Neuronal stem cell (in vitro differentiated cells): ENCODE measurements around the gene KREMEN1.

Experiments used
- DNase-seq: peaks from one replicate; pipeline ENCODE4 v3.0.0-alpha.2; 2013; ENCODE audit warnings: low spot score
- H2AFZ ChIP-seq: one replicate; pipeline ENCODE4 v1.6.1; 2013; ENCODE audit warnings: mild to moderate bottlenecking, low read length, inconsistent platforms
- H2AK5ac ChIP-seq: 2 replicates; pipeline ENCODE4 v1.6.1; 2013; ENCODE audit warnings: low read depth, mild to moderate bottlenecking, inconsistent platforms, low read length, moderate library complexity, mixed read lengths
- H2BK120ac ChIP-seq: 2 replicates; pipeline ENCODE4 v1.6.1; 2013; ENCODE audit warnings: low read depth, mild to moderate bottlenecking, inconsistent platforms, low read length, moderate library complexity, mixed read lengths
- H2BK12ac ChIP-seq: one replicate; pipeline ENCODE4 v1.6.1; 2013; ENCODE audit warnings: low read length, inconsistent platforms
- H2BK15ac ChIP-seq: 2 replicates; pipeline ENCODE4 v1.6.1; 2013; ENCODE audit warnings: mild to moderate bottlenecking, low read length, inconsistent platforms, mixed read lengths
- H2BK5ac ChIP-seq: one replicate; pipeline ENCODE4 v1.6.1; 2013; ENCODE audit warnings: inconsistent platforms, mild to moderate bottlenecking, low read length, moderate library complexity
- H3K14ac ChIP-seq: one replicate; pipeline ENCODE4 v1.6.1; 2013; ENCODE audit warnings: low read length, inconsistent platforms
- H3K18ac ChIP-seq: 2 replicates; pipeline ENCODE4 v1.6.1; 2013; ENCODE audit warnings: low read length, inconsistent platforms
- H3K23ac ChIP-seq: 2 replicates; pipeline ENCODE4 v1.6.1; 2013; ENCODE audit warnings: low read depth, mild to moderate bottlenecking, mixed read lengths, low read length, inconsistent platforms; ENCODE audit not compliant: poor library complexity
- H3K27ac ChIP-seq: replicated peaks from 3 replicates; pipeline ENCODE4 v1.5.1; 2013; ENCODE audit warnings: low read length, inconsistent platforms
- H3K27me3 ChIP-seq, 3 experiments: 2 replicates each; pipeline ENCODE4 v1.6.1; 2013; ENCODE audit warnings: low read length in 3 of 3, mild to moderate bottlenecking in 2 of 3, inconsistent platforms in 1 of 3, low read depth in 1 of 3, mixed read lengths in 1 of 3, moderate library complexity in 1 of 3; ENCODE audit not compliant: control insufficient read depth in 3 of 3, insufficient read depth in 3 of 3
- H3K36me3 ChIP-seq, 2 donors: replicated peaks in 1 of 2; 2 replicates each; pipeline ENCODE4 v1.6.1; 2013; ENCODE audit warnings: low read length in 2 of 2; ENCODE audit not compliant: control insufficient read depth in 2 of 2, insufficient read depth in 2 of 2
- H3K4ac ChIP-seq: 2 replicates; pipeline ENCODE4 v1.6.1; 2013; ENCODE audit warnings: inconsistent platforms, mild to moderate bottlenecking, low read length, moderate library complexity
- H3K4me1 ChIP-seq, 2 donors: 1 replicate in 1 of 2; 2 replicates in 1 of 2; pipeline ENCODE4 v1.6.1; 2013; ENCODE audit warnings: low read length in 2 of 2, low read depth in 1 of 2; ENCODE audit not compliant: control insufficient read depth in 2 of 2, insufficient read depth in 1 of 2
- H3K4me2 ChIP-seq: one replicate; pipeline ENCODE4 v1.6.1; 2013; ENCODE audit warnings: mild to moderate bottlenecking, low read length, inconsistent platforms; ENCODE audit not compliant: insufficient read depth, poor library complexity, severe bottlenecking
- H3K4me3 ChIP-seq, 2 donors: 2 replicates each; pipeline ENCODE4 v1.5.1; 2013; ENCODE audit warnings: low read length in 2 of 2, mild to moderate bottlenecking in 2 of 2, inconsistent platforms in 1 of 2, moderate library complexity in 1 of 2
- H3K79me1 ChIP-seq: one replicate; pipeline ENCODE4 v1.6.1; 2013; ENCODE audit warnings: low read depth, mild to moderate bottlenecking, inconsistent platforms, low read length, moderate library complexity
- H3K9ac ChIP-seq: one replicate; pipeline ENCODE4 v1.6.1; 2013; ENCODE audit warnings: mild to moderate bottlenecking, low read depth, low read length, inconsistent platforms; ENCODE audit not compliant: poor library complexity
- H3K9me3 ChIP-seq, 2 donors: replicated peaks in 1 of 2; 2 replicates each; pipeline versions ENCODE3 to v1.6.1; 2013; ENCODE audit warnings: low read length in 2 of 2, mild to moderate bottlenecking in 2 of 2, inconsistent platforms in 1 of 2, low read depth in 1 of 2, mixed read lengths in 1 of 2, moderate library complexity in 1 of 2; ENCODE audit not compliant: control insufficient read depth in 2 of 2, insufficient read depth in 1 of 2
- H4K8ac ChIP-seq: one replicate; pipeline ENCODE4 v1.6.1; 2013; ENCODE audit warnings: low read depth, mild to moderate bottlenecking, inconsistent platforms, low read length, moderate library complexity
- H4K91ac ChIP-seq: one replicate; pipeline ENCODE4 v1.6.1; 2013; ENCODE audit warnings: low read length, low read depth, mild to moderate bottlenecking, inconsistent platforms; ENCODE audit not compliant: poor library complexity
- WGBS, 2 donors: extraction: QIAGEN DNeasy Blood & Tissue Kit; methylation state at CpG; one replicate each; pipeline ENCODE4 v1.1.7; 2013; ENCODE audit warnings: missing lambda C conversion rate in 2 of 2, mixed read lengths in 1 of 2; ENCODE audit not compliant: insufficient read length in 2 of 2, insufficient replicate concordance in 1 of 2; ENCODE audit errors: extremely low coverage in 2 of 2; 5-methylcytosine and 5-hydroxymethylcytosine counted together

KREMEN1 gene

GRCh38 chr22:29146771-29147170 lies 73.9 kb downstream of the KREMEN1 start:
- H4K8ac ChIP-seq = no peak overlapping the region
- H2BK12ac ChIP-seq = no peak overlapping the region
- H2BK5ac ChIP-seq = no peak overlapping the region
- no peak overlapping the region for H3K4me2 ChIP-seq
- H3K18ac ChIP-seq = no peak overlapping the region
- WGBS, 2 donors = no CpG with 5 or more reads among the region's 9 CpGs
- peaks cover 0 to 52% of the 10 kb centered on the region in 2 donors for H3K36me3 ChIP-seq
- DNase-seq = no peak
- no peak overlapping the region for H2AK5ac ChIP-seq
- H2BK120ac ChIP-seq = no peak overlapping the region
- H3K27ac ChIP-seq = no peak overlapping the region
- H3K4me3 ChIP-seq = no peak overlapping the region
- H4K91ac ChIP-seq = no peak overlapping the region
- H3K4ac ChIP-seq = no peak overlapping the region
- H2BK15ac ChIP-seq = no peak overlapping the region
- no peak overlapping the region for H2AFZ ChIP-seq
- no peaks in the 10 kb centered on the region for H3K27me3 ChIP-seq
- peaks cover 24% of the 10 kb centered on the region in 2 donors for H3K4me1 ChIP-seq
- H3K14ac ChIP-seq = no peak overlapping the region
- no peak overlapping the region for H3K23ac ChIP-seq
- H3K9ac ChIP-seq = no peak overlapping the region
- H3K9me3 ChIP-seq = no peaks in the 10 kb centered on the region
- no peaks in the 10 kb centered on the region for H3K79me1 ChIP-seq

- H3K27ac ChIP-seq = no peak overlapping the region
- no peaks in the 10 kb centered on the region for H3K27me3 ChIP-seq
- H3K79me1 ChIP-seq = no peaks in the 10 kb centered on the region
- H3K4me3 ChIP-seq = no peak overlapping the region
- no peak for DNase-seq
- peak overlapping the region; percentile 51 for H3K18ac ChIP-seq
- H2BK12ac ChIP-seq = peak overlapping the region; percentile 51
- no peaks in the 10 kb centered on the region for H3K9me3 ChIP-seq
- H2BK5ac ChIP-seq = no peak overlapping the region
- H3K36me3 ChIP-seq = peaks cover 0 to 46% of the 10 kb centered on the region in 2 donors
- H2AFZ ChIP-seq = no peak overlapping the region
- peak overlapping the region; percentile 72 for H3K14ac ChIP-seq
- no peak overlapping the region for H4K8ac ChIP-seq
- peak overlapping the region; percentile 42 for H2BK15ac ChIP-seq
- no peak overlapping the region for H3K9ac ChIP-seq
- H3K4me1 ChIP-seq = peaks cover 29% of the 10 kb centered on the region in 2 donors
- no peak overlapping the region for H3K4ac ChIP-seq
- WGBS, 2 donors = no CpG with 5 or more reads among the region's 9 CpGs
- H3K23ac ChIP-seq = no peak overlapping the region
- no peak overlapping the region for H3K4me2 ChIP-seq
- H4K91ac ChIP-seq = no peak overlapping the region
- peak overlapping the region; percentile 13 for H2AK5ac ChIP-seq
- H2BK120ac ChIP-seq = no peak overlapping the region
These were observed 74.6 kb downstream of the KREMEN1 start for GRCh38 chr22:29147331-29147899.

- no peak overlapping the region for H2BK5ac ChIP-seq
- no peak overlapping the region for H2BK15ac ChIP-seq
- H3K27ac ChIP-seq = no peak overlapping the region
- H3K9me3 ChIP-seq = no peaks in the 10 kb centered on the region
- H3K36me3 ChIP-seq = peaks cover 0 to 40% of the 10 kb centered on the region in 2 donors
- no CpG with 5 or more reads among the region's 6 CpGs for WGBS, 2 donors
- H3K4me1 ChIP-seq = peaks cover 29 to 30% of the 10 kb centered on the region in 2 donors
- no peaks in the 10 kb centered on the region for H3K27me3 ChIP-seq
- DNase-seq = no peak
- H3K79me1 ChIP-seq = no peaks in the 10 kb centered on the region
- no peak overlapping the region for H4K8ac ChIP-seq
- no peak overlapping the region for H3K18ac ChIP-seq
- no peak overlapping the region for H2BK12ac ChIP-seq
- H4K91ac ChIP-seq = no peak overlapping the region
- no peak overlapping the region for H3K4ac ChIP-seq
- no peak overlapping the region for H2AFZ ChIP-seq
- no peak overlapping the region for H2AK5ac ChIP-seq
- no peak overlapping the region for H2BK120ac ChIP-seq
- H3K23ac ChIP-seq = no peak overlapping the region
- no peak overlapping the region for H3K9ac ChIP-seq
- no peak overlapping the region for H3K4me2 ChIP-seq
- H3K14ac ChIP-seq = no peak overlapping the region
- no peak overlapping the region for H3K4me3 ChIP-seq
These were observed 75.2 kb downstream of the KREMEN1 start for GRCh38 chr22:29148036-29148435.

- no peak overlapping the region for H3K27ac ChIP-seq
- H2BK120ac ChIP-seq = no peak overlapping the region
- H2AK5ac ChIP-seq = no peak overlapping the region
- no peak overlapping the region for H3K4ac ChIP-seq
- no peak overlapping the region for H2AFZ ChIP-seq
- H2BK12ac ChIP-seq = no peak overlapping the region
- no peak overlapping the region for H3K4me2 ChIP-seq
- no peak overlapping the region for H3K23ac ChIP-seq
- no CpG with 5 or more reads among the region's 10 CpGs for WGBS, 2 donors
- no peak overlapping the region for H4K91ac ChIP-seq
- H3K4me1 ChIP-seq = peaks cover 32 to 36% of the 10 kb centered on the region in 2 donors
- H3K18ac ChIP-seq = no peak overlapping the region
- no peak overlapping the region for H4K8ac ChIP-seq
- H3K14ac ChIP-seq = no peak overlapping the region
- H2BK15ac ChIP-seq = no peak overlapping the region
- DNase-seq = no peak
- peaks cover 0 to 34% of the 10 kb centered on the region in 2 donors for H3K36me3 ChIP-seq
- no peaks in the 10 kb centered on the region for H3K27me3 ChIP-seq
- no peak overlapping the region for H3K9ac ChIP-seq
- H3K4me3 ChIP-seq = no peak overlapping the region
- H3K79me1 ChIP-seq = no peaks in the 10 kb centered on the region
- no peaks in the 10 kb centered on the region for H3K9me3 ChIP-seq
- no peak overlapping the region for H2BK5ac ChIP-seq
These were observed 76.0 kb downstream of the KREMEN1 start for GRCh38 chr22:29148826-29149225.
